HepG2 (cell line): ENCODE data around the gene SPATA13. TPM values are rescaled to one million over a fixed set of nuclear protein-coding genes. Genes with fewer than 3 reads are reported as not detected.

Experiments used
- ATAC-seq: fragments of 200-7000 bp; cut with Tn5 transposase; 3 replicates; pipeline ENCODE4 v1.9.1; 2020; ENCODE audit warnings: mild to moderate bottlenecking, moderate library complexity
- BruUV-seq: library from RNA; stranded (reverse); fragments of 400-500 nt; replicated peaks from 2 replicates; lab custom pipeline; 2021; lab: Mats Ljungman, UMichigan
- CTCF ChIA-PET: fragments of 300-600 bp; formaldehyde crosslinking; extraction: SDS; loops from one replicate; lab custom pipeline; 2021; ENCODE audit warnings: low total read pairs, inconsistent platforms, low intra/inter-chr PET ratio; lab: Yijun Ruan, JAX
- POLR2A ChIA-PET: fragments of 350-600 bp; sonication (Branson Sonifier 250); formaldehyde crosslinking; loops from one replicate; lab custom pipeline; 2020; ENCODE audit warnings: antibody characterized with exemption, inconsistent platforms; lab: Yijun Ruan, JAX
- DNase-seq: peaks from one replicate; pipeline ENCODE4 v3.0.0-alpha.2; 2015; ENCODE audit warnings: low spot score
- FAIRE-seq: peaks from 3 replicates; lab custom pipeline; 2011; peaks lifted over from hg19 to GRCh38; lab: Jason Lieb, UNC
- H2AFZ ChIP-seq: one replicate; pipeline ENCODE4 v1.6.1; 2011; ENCODE audit warnings: low read length, inconsistent platforms
- H3K27ac ChIP-seq: fragments of 300-600 bp; 3 replicates; pipeline ENCODE4 v1.8.0; 2011; ENCODE audit warnings: mixed run types, mild to moderate bottlenecking, mixed read lengths, low read length, inconsistent platforms; ENCODE audit not compliant: insufficient read depth; ENCODE audit errors: extremely low read length
- H3K27me3 ChIP-seq, 2 experiments: fragments of 200-600 bp in 1 of 2; 2 replicates in 1 of 2; 3 replicates in 1 of 2; pipeline versions ENCODE4 v1.6.0 to v1.8.0; 2011; ENCODE audit warnings: low read length in 2 of 2, mild to moderate bottlenecking in 2 of 2, moderate library complexity in 2 of 2, inconsistent platforms in 1 of 2; ENCODE audit not compliant: insufficient read depth in 2 of 2, control insufficient read depth in 1 of 2
- H3K36me3 ChIP-seq, 2 experiments: fragments of 200-600 bp in 1 of 2; replicated peaks in 1 of 2; 2 replicates in 1 of 2; 3 replicates in 1 of 2; pipeline versions ENCODE4 v1.5.1 to v1.8.0; 2011; ENCODE audit warnings: low read length in 2 of 2, inconsistent platforms in 1 of 2; ENCODE audit not compliant: insufficient read depth in 2 of 2, control insufficient read depth in 1 of 2
- H3K4me1 ChIP-seq: 2 replicates; pipeline ENCODE4 v1.5.1; 2012; ENCODE audit warnings: low read length, inconsistent platforms; ENCODE audit not compliant: insufficient read depth
- H3K4me2 ChIP-seq: 2 replicates; pipeline ENCODE4 v1.6.0; 2011; ENCODE audit warnings: low read depth, low read length, inconsistent platforms
- H3K4me3 ChIP-seq, 3 experiments: fragments of 200-600 bp in 1 of 3; sonication (generic), shearing (Covaris generic) in 1 of 3; replicated peaks in 1 of 3; 2 replicates each; pipeline ENCODE4 v1.5.1; 2011 to 2016; ENCODE audit warnings: low read length in 3 of 3, inconsistent platforms in 2 of 3, low read depth in 2 of 3, mild to moderate bottlenecking in 2 of 3, control low read depth in 1 of 3, mixed read lengths in 1 of 3; ENCODE audit not compliant: insufficient read depth in 1 of 3
- H3K79me2 ChIP-seq: one replicate; pipeline ENCODE4 v1.6.1; 2011; ENCODE audit warnings: low read length, inconsistent platforms; ENCODE audit not compliant: insufficient read depth
- H3K9ac ChIP-seq: 2 replicates; pipeline ENCODE4 v1.6.0; 2011; ENCODE audit warnings: mild to moderate bottlenecking, low read depth, low read length, inconsistent platforms; ENCODE audit not compliant: insufficient read depth
- H3K9me3 ChIP-seq: 2 replicates; pipeline ENCODE4 v1.5.1; 2012; ENCODE audit warnings: mild to moderate bottlenecking, low read length
- H4K20me1 ChIP-seq: 2 replicates; pipeline ENCODE4 v1.6.0; 2011; ENCODE audit warnings: inconsistent platforms, mild to moderate bottlenecking, low read length, moderate library complexity; ENCODE audit not compliant: insufficient read depth
- ADNP ChIP-seq: sonication (generic); formaldehyde crosslinking; IDR thresholded peaks from 2 replicates; pipeline ENCODE4 v1.4.0; 2020; ENCODE audit warnings: missing genetic modification reagents
- BRD4 ChIP-seq: sonication (generic); formaldehyde crosslinking; IDR thresholded peaks from 2 replicates; pipeline ENCODE4 v1.4.0; 2020; ENCODE audit warnings: missing genetic modification reagents
- HOXA9 ChIP-seq: sonication (generic); formaldehyde crosslinking; IDR thresholded peaks from 2 replicates; pipeline ENCODE4 v1.8.1; 2022; ENCODE audit warnings: missing genetic modification reagents, mild to moderate bottlenecking, moderate library complexity, borderline replicate concordance
- KDM3A ChIP-seq: IDR thresholded peaks from 2 replicates; pipeline ENCODE4 v1.6.1; 2018; ENCODE audit warnings: low read depth, missing compliant biosample characterization
- KLF12 ChIP-seq: sonication (generic); formaldehyde crosslinking; IDR thresholded peaks from 2 replicates; pipeline ENCODE4 v1.4.0; 2020; ENCODE audit warnings: missing genetic modification reagents, borderline replicate concordance
- KLF13 ChIP-seq: sonication (generic); formaldehyde crosslinking; IDR thresholded peaks from 2 replicates; pipeline ENCODE4 v1.4.0; 2020; ENCODE audit warnings: mild to moderate bottlenecking, missing genetic modification reagents
- MAX ChIP-seq: IDR thresholded peaks from 2 replicates; pipeline ENCODE4 v1.6.1; 2012; ENCODE audit warnings: inconsistent platforms
- PBX3 ChIP-seq: sonication (generic); formaldehyde crosslinking; IDR thresholded peaks from 2 replicates; pipeline ENCODE4 v1.8.1; 2023; ENCODE audit warnings: missing genetic modification reagents, inconsistent platforms, borderline replicate concordance
- POGZ ChIP-seq: sonication (generic); formaldehyde crosslinking; IDR thresholded peaks from 2 replicates; pipeline ENCODE4 v1.4.0; 2020; ENCODE audit warnings: mild to moderate bottlenecking, missing genetic modification reagents
- SIN3B ChIP-seq: fragments of 150-350 bp; IDR thresholded peaks from 2 replicates; pipeline ENCODE4 v1.6.1; 2014; ENCODE audit warnings: low read length
- SNAI1 ChIP-seq: sonication (generic); formaldehyde crosslinking; IDR thresholded peaks from 2 replicates; pipeline ENCODE4 v1.5.0; 2020; ENCODE audit warnings: mild to moderate bottlenecking, missing genetic modification reagents, borderline replicate concordance
- STAG1 ChIP-seq: sonication (generic); formaldehyde crosslinking; IDR thresholded peaks from 2 replicates; pipeline ENCODE4 v1.4.0; 2020; ENCODE audit warnings: missing genetic modification reagents
- TRIM24 ChIP-seq: sonication (generic); formaldehyde crosslinking; IDR thresholded peaks from 2 replicates; pipeline ENCODE4 v1.8.0; 2022; ENCODE audit warnings: mild to moderate bottlenecking, missing genetic modification reagents
- ZMYM2 ChIP-seq: sonication (generic); formaldehyde crosslinking; IDR thresholded peaks from 2 replicates; pipeline ENCODE4 v1.8.0; 2022; ENCODE audit warnings: mild to moderate bottlenecking, missing genetic modification reagents
- ZMYM4 ChIP-seq: sonication (generic); formaldehyde crosslinking; IDR thresholded peaks from 2 replicates; pipeline ENCODE4 v1.8.1; 2023; ENCODE audit warnings: mild to moderate bottlenecking, missing genetic modification reagents
- ZNF160 ChIP-seq: sonication (generic); formaldehyde crosslinking; IDR thresholded peaks from 2 replicates; pipeline ENCODE4 v1.8.0; 2022; ENCODE audit warnings: mild to moderate bottlenecking, inconsistent platforms, missing genetic modification reagents
- ZNF367 ChIP-seq: sonication (generic); formaldehyde crosslinking; IDR thresholded peaks from 2 replicates; pipeline ENCODE4 v1.4.0; 2020; ENCODE audit warnings: missing genetic modification reagents, borderline replicate concordance
- ZNF549 ChIP-seq: sonication (generic); formaldehyde crosslinking; IDR thresholded peaks from 2 replicates; pipeline ENCODE4 v1.5.0; 2020; ENCODE audit warnings: missing genetic modification reagents
- ZNF589 ChIP-seq: sonication (generic); formaldehyde crosslinking; conservative IDR thresholded peaks from 2 replicates; pipeline ENCODE4 v1.8.0; 2022; ENCODE audit warnings: mild to moderate bottlenecking, moderate library complexity, missing genetic modification reagents
- ZNF607 ChIP-seq: sonication (generic); formaldehyde crosslinking; IDR thresholded peaks from 2 replicates; pipeline ENCODE4 v1.5.1; 2020; ENCODE audit warnings: missing genetic modification reagents, mild to moderate bottlenecking, borderline replicate concordance
- ZNF772 ChIP-seq: sonication (generic); formaldehyde crosslinking; IDR thresholded peaks from 2 replicates; pipeline ENCODE4 v1.5.0; 2020; ENCODE audit warnings: mild to moderate bottlenecking, missing genetic modification reagents
- WGBS: methylation state at CpG from one replicate; pipeline ENCODE4 v1.1.6; 2017; ENCODE audit warnings: low lambda C conversion rate; 5-methylcytosine and 5-hydroxymethylcytosine counted together
- in situ Hi-C: cut with HindIII; loops from 2 replicates; pipeline ENCODE4 v1.10.0; 2017; ENCODE audit warnings: low pct_unique_long_range_greater_than_20kb; ENCODE audit not compliant: extremely low pct_ligation_motif_present
- intact Hi-C: fragments of 100-400 bp; cut with micrococcal nuclease; formaldehyde crosslinking; loops from one replicate; pipeline ENCODE4 v1.10.0; 2022; ENCODE audit not compliant: unreplicated experiment
- polyA plus RNA-seq, 8 experiments: library from polyadenylated mRNA; depleted of rRNA in 3 of 8; stranded (reverse) in 7 of 8; unstranded in 1 of 8; fragments of >200 nt; fragmentation: Illumina TruSeq in 4 of 8; extraction: Trizol in 4 of 8; gene quantifications; 2 replicates each; pipeline versions ENCODE4 v1.2.1 to v1.2.3, GENCODE V29; 2011 to 2016; ENCODE audit warnings: low read depth in 4 of 8, missing spikeins in 1 of 8, mixed read lengths in 1 of 8; ENCODE audit not compliant: insufficient read depth in 1 of 8
- total RNA-seq, 5 experiments: library from RNA; depleted of rRNA; stranded (reverse); fragments of >200 nt; fragmentation: Illumina TruSeq; extraction: Trizol; gene quantifications; 2 replicates each; pipeline ENCODE4 v1.2.3, GENCODE V29; 2016; ENCODE audit warnings: low read depth in 1 of 5

Gene SPATA13
- total and polyA plus RNA-seq, 2 of the 13 experiments (the other 11 are each of a cell fraction or from before 2014, with no cell fraction given), result 11.3 to 14.2 TPM

- Histone ChIP-seq H3K4me3 (no peak overlapping the region), H3K4me1 (peaks cover 5% of the 10 kb centered on the region; the same call in 1 of the 2 replicates), H2AFZ (no peak overlapping the region), H3K36me3 (peaks cover 20 to 46% of the 10 kb centered on the region in 2 experiments), H3K9me3 (no peaks in the 10 kb centered on the region), H3K4me2 (no peak overlapping the region), H3K9ac (no peak overlapping the region), H3K27ac (no peak overlapping the region), H4K20me1 (peaks cover 17% of the 10 kb centered on the region; the same call in 1 of the 2 replicates), H3K79me2 (peaks cover 64% of the 10 kb centered on the region), H3K27me3 (no peaks in the 10 kb centered on the region)
- BruUV-seq, result no TSS peak
- CTCF ChIA-PET, result no interaction called here
- no peak for FAIRE-seq
- POLR2A ChIA-PET, result no interaction called here
- ATAC-seq, result no peak
- over 99% methylated on average over 4 of the region's 5 CpGs for WGBS
- intact Hi-C loops, result no loop called here
- DNase-seq, result no peak
- in situ Hi-C loops, result no loop called here
- TF ChIP-seq KLF12 (CRISPR knock-in tag) (no peak), ZMYM2 (CRISPR knock-in tag) (no peak), MAX (no peak), ZNF772 (CRISPR knock-in tag) (no peak), KDM3A (CRISPR knock-in tag) (no peak), STAG1 (CRISPR knock-in tag) (no peak), ZNF607 (no peak)
Measured at GRCh38 chr13:24168979-24169378, 8.5 kb downstream of the SPATA13 start.

- H2AFZ ChIP-seq, result no peak overlapping the region
- no peaks in the 10 kb centered on the region for H3K9me3 ChIP-seq
- no peak for TF ChIP-seq ZNF367
- no peak for TF ChIP-seq SNAI1
- TF ChIP-seq KLF13, result no peak
- TF ChIP-seq ADNP, result no peak
- TF ChIP-seq ZMYM4 (CRISPR knock-in tag), result no peak
- no peak for TF ChIP-seq ZNF549 (CRISPR knock-in tag)
- TF ChIP-seq POGZ (CRISPR knock-in tag), result no peak
- TF ChIP-seq BRD4 (CRISPR knock-in tag), result no peak
- TF ChIP-seq TRIM24 (CRISPR knock-in tag), result no peak
- no peak for TF ChIP-seq HOXA9 (CRISPR knock-in tag)
- no peak for TF ChIP-seq ZNF160 (CRISPR knock-in tag)
- no peak for TF ChIP-seq SIN3B
- TF ChIP-seq ZNF589, result no peak
- no peak for TF ChIP-seq PBX3 (CRISPR knock-in tag)
- H3K4me2 ChIP-seq, result no peak overlapping the region
- H4K20me1 ChIP-seq, result peaks cover 6% of the 10 kb centered on the region; the same call in 1 of the 2 replicates
- H3K27ac ChIP-seq, result no peak overlapping the region
- 95% methylated on average over 4 of the region's 4 CpGs for WGBS
- FAIRE-seq (no peak), DNase-seq (no peak), ATAC-seq (no peak)
- intact Hi-C loops, result no loop called here
- peaks cover 77% of the 10 kb centered on the region for H3K79me2 ChIP-seq
- no TSS peak for BruUV-seq
- H3K9ac ChIP-seq, result no peak overlapping the region
- ChIA-PET POLR2A (no interaction called here), CTCF (no interaction called here)
- peaks cover 8 to 16% of the 10 kb centered on the region in 2 experiments for H3K36me3 ChIP-seq
- H3K4me3 ChIP-seq, result no peak overlapping the region
- in situ Hi-C loops, result no loop called here
- no peaks in the 10 kb centered on the region for H3K27me3 ChIP-seq
- peaks cover 27% of the 10 kb centered on the region for H3K4me1 ChIP-seq
Measured at GRCh38 chr13:24172071-24172470, 11.6 kb downstream of the SPATA13 start.
